Measurements from ENCODE around the gene SLCO2A1.

Gene SLCO2A1

GRCh38 chr3:134013280-134013679 is 16.4 kb downstream of the SLCO2A1 start:
- H3K4me1 ChIP-seq (ENCODE audit: control insufficient read depth in 1 of 2, insufficient read depth in 1 of 2, low read depth in 1 of 2, low read length in 1 of 2): no peaks in the 10 kb centered on the region
- H3K27ac ChIP-seq: no peak overlapping the region
- H3K9me3 ChIP-seq: no peaks in the 10 kb centered on the region
- no peak for TF ChIP-seq CTCF (IDR thresholded peaks at IDR 0.05)
- no peak overlapping the region for H3K4me3 ChIP-seq (ENCODE audit: low read depth in 1 of 2, low read length in 1 of 2)
- no peaks in the 10 kb centered on the region for H3K27me3 ChIP-seq
- no peaks in the 10 kb centered on the region for H3K36me3 ChIP-seq

GRCh38 chr3:134009345-134010000 is 20.3 kb downstream of the SLCO2A1 start:
- TF ChIP-seq CTCF (IDR thresholded peaks at IDR 0.05): no peak
- Histone ChIP-seq H3K27ac (no peak overlapping the region), H3K27me3 (no peaks in the 10 kb centered on the region), H3K9me3 (no peaks in the 10 kb centered on the region), H3K4me3 (ENCODE audit: low read depth in 1 of 2, low read length in 1 of 2) (no peak overlapping the region), H3K36me3 (no peaks in the 10 kb centered on the region), H3K4me1 (ENCODE audit: control insufficient read depth in 1 of 2, insufficient read depth in 1 of 2, low read depth in 1 of 2, low read length in 1 of 2) (no peaks in the 10 kb centered on the region)

DNA sequence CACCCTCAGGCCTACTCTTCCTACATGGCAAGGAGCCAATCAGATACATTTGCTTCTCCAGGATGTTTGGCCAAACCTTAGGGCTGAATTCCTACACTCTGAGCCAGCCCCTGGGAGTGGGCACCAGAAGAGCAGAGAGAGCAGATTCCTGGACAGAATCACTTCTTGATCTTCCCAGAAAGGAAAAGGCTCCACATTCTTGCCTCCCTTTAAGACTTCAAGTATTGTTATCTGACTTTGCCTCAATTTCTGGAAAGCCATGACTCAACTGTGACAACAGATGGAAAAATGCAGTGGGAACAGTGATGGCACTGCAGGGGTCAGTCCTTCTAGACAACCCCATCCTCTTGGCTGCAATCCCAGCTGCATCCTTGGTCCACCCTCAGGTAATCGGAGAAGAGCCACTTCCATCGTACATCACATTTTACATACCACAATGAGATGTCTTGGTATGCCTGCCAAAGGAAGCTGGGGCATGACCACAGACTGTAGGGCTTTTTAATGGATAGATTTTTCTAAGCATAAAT is 21.0 kb downstream of the SLCO2A1 start:
- no peak overlapping the region for H3K27ac ChIP-seq
- no peaks in the 10 kb centered on the region for H3K4me1 ChIP-seq (ENCODE audit: control insufficient read depth in 1 of 2, insufficient read depth in 1 of 2, low read depth in 1 of 2, low read length in 1 of 2)
- no peaks in the 10 kb centered on the region for H3K36me3 ChIP-seq
- no peak for TF ChIP-seq CTCF (IDR thresholded peaks at IDR 0.05)
- no peaks in the 10 kb centered on the region for H3K9me3 ChIP-seq
- H3K4me3 ChIP-seq (ENCODE audit: low read depth in 1 of 2, low read length in 1 of 2): no peak overlapping the region
- no peaks in the 10 kb centered on the region for H3K27me3 ChIP-seq

GRCh38 chr3:134007819-134008218 is 21.9 kb downstream of the SLCO2A1 start:
- no peak overlapping the region for H3K4me3 ChIP-seq (ENCODE audit: low read depth in 1 of 2, low read length in 1 of 2)
- TF ChIP-seq CTCF (IDR thresholded peaks at IDR 0.05): no peak
- H3K36me3 ChIP-seq: no peaks in the 10 kb centered on the region
- H3K4me1 ChIP-seq (ENCODE audit: control insufficient read depth in 1 of 2, insufficient read depth in 1 of 2, low read depth in 1 of 2, low read length in 1 of 2): no peaks in the 10 kb centered on the region
- H3K27ac ChIP-seq: no peak overlapping the region
- H3K9me3 ChIP-seq: no peaks in the 10 kb centered on the region
- H3K27me3 ChIP-seq: no peaks in the 10 kb centered on the region

DNA sequence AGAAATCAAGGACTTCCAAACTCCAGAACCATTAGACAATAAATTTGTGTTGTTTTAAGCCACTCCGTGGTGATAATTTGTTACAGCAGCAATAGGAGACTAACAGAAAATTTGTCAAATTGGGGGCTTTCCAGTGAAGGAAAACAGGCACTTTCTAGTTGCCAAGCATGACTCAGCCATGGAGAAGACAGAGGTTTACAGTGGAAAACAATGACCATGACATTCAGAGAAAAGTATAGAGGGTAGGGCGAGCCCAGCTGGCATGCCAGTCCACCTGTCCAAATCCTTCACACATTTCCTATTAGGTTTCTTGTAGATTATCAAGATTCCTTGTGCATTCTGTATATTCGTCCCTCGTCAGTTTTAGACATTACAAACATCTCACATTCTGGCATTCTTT is 24.9 kb downstream of the SLCO2A1 start:
- Histone ChIP-seq H3K27me3 (no peaks in the 10 kb centered on the region), H3K4me1 (ENCODE audit: control insufficient read depth in 1 of 2, insufficient read depth in 1 of 2, low read depth in 1 of 2, low read length in 1 of 2) (no peaks in the 10 kb centered on the region), H3K9me3 (no peaks in the 10 kb centered on the region), H3K4me3 (ENCODE audit: low read depth in 1 of 2, low read length in 1 of 2) (no peak overlapping the region), H3K36me3 (no peaks in the 10 kb centered on the region), H3K27ac (no peak overlapping the region)
- TF ChIP-seq CTCF (IDR thresholded peaks at IDR 0.05): no peak

Measured in neutrophil (primary cell).